HepG2 (cell line): ENCODE results near the gene PTGS2. TPM values are rescaled to one million over a fixed set of nuclear protein-coding genes. Genes with fewer than 3 reads are reported as not detected.
"Not testable (repeated sequence)": the region's sequence is repeated elsewhere in the genome, so short reads cannot be mapped to it uniquely, and the experiment has no call there.

ENCODE experiments used
- ATAC-seq: fragments of 200-7000 bp; cut with Tn5 transposase; 3 replicates; pipeline ENCODE4 v1.9.1; 2020; ENCODE audit warnings: mild to moderate bottlenecking, moderate library complexity
- BruUV-seq: library from RNA; stranded (reverse); fragments of 400-500 nt; replicated peaks from 2 replicates; lab custom pipeline; 2021; lab: Mats Ljungman, UMichigan
- CTCF ChIA-PET: fragments of 300-600 bp; formaldehyde crosslinking; extraction: SDS; loops from one replicate; lab custom pipeline; 2021; ENCODE audit warnings: low total read pairs, inconsistent platforms, low intra/inter-chr PET ratio; lab: Yijun Ruan, JAX
- POLR2A ChIA-PET: fragments of 350-600 bp; sonication (Branson Sonifier 250); formaldehyde crosslinking; loops from one replicate; lab custom pipeline; 2020; ENCODE audit warnings: antibody characterized with exemption, inconsistent platforms; lab: Yijun Ruan, JAX
- DNase-seq: peaks from one replicate; pipeline ENCODE4 v3.0.0-alpha.2; 2015; ENCODE audit warnings: low spot score
- FAIRE-seq: peaks from 3 replicates; lab custom pipeline; 2011; peaks lifted over from hg19 to GRCh38; lab: Jason Lieb, UNC
- H2AFZ ChIP-seq: one replicate; pipeline ENCODE4 v1.6.1; 2011; ENCODE audit warnings: low read length, inconsistent platforms
- H3K27ac ChIP-seq: fragments of 300-600 bp; 3 replicates; pipeline ENCODE4 v1.8.0; 2011; ENCODE audit warnings: mixed run types, mild to moderate bottlenecking, mixed read lengths, low read length, inconsistent platforms; ENCODE audit not compliant: insufficient read depth; ENCODE audit errors: extremely low read length
- H3K27me3 ChIP-seq, 2 experiments: fragments of 200-600 bp in 1 of 2; 2 replicates in 1 of 2; 3 replicates in 1 of 2; pipeline versions ENCODE4 v1.6.0 to v1.8.0; 2011; ENCODE audit warnings: low read length in 2 of 2, mild to moderate bottlenecking in 2 of 2, moderate library complexity in 2 of 2, inconsistent platforms in 1 of 2; ENCODE audit not compliant: insufficient read depth in 2 of 2, control insufficient read depth in 1 of 2
- H3K36me3 ChIP-seq, 2 experiments: fragments of 200-600 bp in 1 of 2; replicated peaks in 1 of 2; 2 replicates in 1 of 2; 3 replicates in 1 of 2; pipeline versions ENCODE4 v1.5.1 to v1.8.0; 2011; ENCODE audit warnings: low read length in 2 of 2, inconsistent platforms in 1 of 2; ENCODE audit not compliant: insufficient read depth in 2 of 2, control insufficient read depth in 1 of 2
- H3K4me1 ChIP-seq: 2 replicates; pipeline ENCODE4 v1.5.1; 2012; ENCODE audit warnings: low read length, inconsistent platforms; ENCODE audit not compliant: insufficient read depth
- H3K4me2 ChIP-seq: 2 replicates; pipeline ENCODE4 v1.6.0; 2011; ENCODE audit warnings: low read depth, low read length, inconsistent platforms
- H3K4me3 ChIP-seq, 3 experiments: fragments of 200-600 bp in 1 of 3; sonication (generic), shearing (Covaris generic) in 1 of 3; replicated peaks in 1 of 3; 2 replicates each; pipeline ENCODE4 v1.5.1; 2011 to 2016; ENCODE audit warnings: low read length in 3 of 3, inconsistent platforms in 2 of 3, low read depth in 2 of 3, mild to moderate bottlenecking in 2 of 3, control low read depth in 1 of 3, mixed read lengths in 1 of 3; ENCODE audit not compliant: insufficient read depth in 1 of 3
- H3K79me2 ChIP-seq: one replicate; pipeline ENCODE4 v1.6.1; 2011; ENCODE audit warnings: low read length, inconsistent platforms; ENCODE audit not compliant: insufficient read depth
- H3K9ac ChIP-seq: 2 replicates; pipeline ENCODE4 v1.6.0; 2011; ENCODE audit warnings: mild to moderate bottlenecking, low read depth, low read length, inconsistent platforms; ENCODE audit not compliant: insufficient read depth
- H3K9me3 ChIP-seq: 2 replicates; pipeline ENCODE4 v1.5.1; 2012; ENCODE audit warnings: mild to moderate bottlenecking, low read length
- H4K20me1 ChIP-seq: 2 replicates; pipeline ENCODE4 v1.6.0; 2011; ENCODE audit warnings: inconsistent platforms, mild to moderate bottlenecking, low read length, moderate library complexity; ENCODE audit not compliant: insufficient read depth
- CHD4 ChIP-seq: fragments of 200-600 bp; sonication (generic); IDR thresholded peaks from 2 replicates; pipeline ENCODE4 v1.7.0; 2017; ENCODE audit warnings: mild to moderate bottlenecking, low read length, borderline replicate concordance
- ISX ChIP-seq: sonication (generic); formaldehyde crosslinking; conservative IDR thresholded peaks from 2 replicates; pipeline ENCODE4 v1.5.0; 2020; ENCODE audit warnings: missing genetic modification reagents
- MIXL1 ChIP-seq: IDR thresholded peaks from 2 replicates; pipeline ENCODE4 v1.6.1; 2016
- NR3C1 ChIP-seq: sonication (generic); formaldehyde crosslinking; IDR thresholded peaks from 2 replicates; pipeline ENCODE4 v1.4.0; 2020; ENCODE audit warnings: missing genetic modification reagents
- SOX13 ChIP-seq, 3 experiments: fragments of 450-650 bp in 1 of 3; sonication (generic) in 1 of 3; formaldehyde crosslinking in 1 of 3; IDR thresholded peaks in 2 of 3; conservative IDR thresholded peaks in 1 of 3; 2 replicates each; pipeline versions ENCODE4 v1.5.0 to v1.6.1; 2016 to 2020; ENCODE audit warnings: antibody characterized with exemption in 1 of 3, mild to moderate bottlenecking in 1 of 3, missing compliant biosample characterization in 1 of 3, missing genetic modification reagents in 1 of 3, moderate library complexity in 1 of 3
- SP140L ChIP-seq: sonication (generic); formaldehyde crosslinking; IDR thresholded peaks from 2 replicates; pipeline ENCODE4 v1.4.0; 2020; ENCODE audit warnings: missing genetic modification reagents, borderline replicate concordance
- ZNF10 ChIP-seq: sonication (generic); formaldehyde crosslinking; IDR thresholded peaks from 2 replicates; pipeline ENCODE4 v1.4.0; 2020; ENCODE audit warnings: mild to moderate bottlenecking, low read depth, missing genetic modification reagents, borderline replicate concordance
- ZNF12 ChIP-seq: sonication (generic); formaldehyde crosslinking; IDR thresholded peaks from 2 replicates; pipeline ENCODE4 v1.5.0; 2020; ENCODE audit warnings: missing genetic modification reagents
- ZNF264 ChIP-seq: sonication (generic); formaldehyde crosslinking; IDR thresholded peaks from 2 replicates; pipeline ENCODE4 v1.4.0; 2020; ENCODE audit warnings: missing genetic modification reagents
- ZNF317 ChIP-seq: sonication (generic); formaldehyde crosslinking; IDR thresholded peaks from 2 replicates; pipeline ENCODE4 v1.5.0; 2020; ENCODE audit warnings: mild to moderate bottlenecking, missing genetic modification reagents
- WGBS: methylation state at CpG from one replicate; pipeline ENCODE4 v1.1.6; 2017; ENCODE audit warnings: low lambda C conversion rate; 5-methylcytosine and 5-hydroxymethylcytosine counted together
- in situ Hi-C: cut with HindIII; loops from 2 replicates; pipeline ENCODE4 v1.10.0; 2017; ENCODE audit warnings: low pct_unique_long_range_greater_than_20kb; ENCODE audit not compliant: extremely low pct_ligation_motif_present
- intact Hi-C: fragments of 100-400 bp; cut with micrococcal nuclease; formaldehyde crosslinking; loops from one replicate; pipeline ENCODE4 v1.10.0; 2022; ENCODE audit not compliant: unreplicated experiment
- polyA plus RNA-seq, 8 experiments: library from polyadenylated mRNA; depleted of rRNA in 3 of 8; stranded (reverse) in 7 of 8; unstranded in 1 of 8; fragments of >200 nt; fragmentation: Illumina TruSeq in 4 of 8; extraction: Trizol in 4 of 8; gene quantifications; 2 replicates each; pipeline versions ENCODE4 v1.2.1 to v1.2.3, GENCODE V29; 2011 to 2016; ENCODE audit warnings: low read depth in 4 of 8, missing spikeins in 1 of 8, mixed read lengths in 1 of 8; ENCODE audit not compliant: insufficient read depth in 1 of 8
- total RNA-seq, 5 experiments: library from RNA; depleted of rRNA; stranded (reverse); fragments of >200 nt; fragmentation: Illumina TruSeq; extraction: Trizol; gene quantifications; 2 replicates each; pipeline ENCODE4 v1.2.3, GENCODE V29; 2016; ENCODE audit warnings: low read depth in 1 of 5
- TF ChIP-seq, protein P1 (sequence below): IDR thresholded peaks from 2 replicates; pipeline ENCODE4 v1.6.1; 2016
- TF ChIP-seq, protein P2 (sequence below): sonication (generic); formaldehyde crosslinking; IDR thresholded peaks from 2 replicates; pipeline ENCODE4 v1.4.0; 2020; ENCODE audit warnings: mild to moderate bottlenecking, missing genetic modification reagents
- TF ChIP-seq, protein P3 (sequence below): sonication (generic); formaldehyde crosslinking; IDR thresholded peaks from 2 replicates; pipeline ENCODE4 v1.5.1; 2020; ENCODE audit warnings: missing genetic modification reagents, mild to moderate bottlenecking, borderline replicate concordance

Gene PTGS2
- total and polyA plus RNA-seq, 2 of the 13 experiments (the other 11 are each of a cell fraction or from before 2014, with no cell fraction given), result not detected

DNA sequence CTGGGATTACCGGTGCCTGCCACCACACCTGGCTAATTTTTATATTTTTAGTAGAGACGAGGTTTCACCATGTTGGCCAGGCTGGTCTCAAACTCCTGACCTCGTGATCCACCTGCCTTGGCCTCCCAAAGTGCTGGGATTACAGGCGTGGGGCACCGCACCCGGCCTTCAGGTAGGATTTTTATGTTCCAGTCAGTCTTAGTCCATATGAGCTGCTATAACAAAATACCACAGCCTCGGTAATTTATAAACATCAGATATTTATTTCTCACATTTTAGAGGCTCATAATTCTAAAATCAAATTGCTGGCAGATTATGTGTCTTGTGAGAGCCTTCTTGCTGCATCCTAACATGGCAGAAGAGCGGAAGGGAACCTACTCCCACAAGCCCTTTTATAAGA lies 16.0 kb downstream of the PTGS2 start:
- H2AFZ ChIP-seq, in situ Hi-C loops, H3K79me2 ChIP-seq, H3K9me3 ChIP-seq, H3K27ac ChIP-seq, BruUV-seq, H3K4me1 ChIP-seq, H3K4me3 ChIP-seq, H3K4me2 ChIP-seq, FAIRE-seq, DNase-seq, H3K27me3 ChIP-seq, H3K36me3 ChIP-seq, ATAC-seq, H4K20me1 ChIP-seq, POLR2A ChIA-PET, H3K9ac ChIP-seq, CTCF ChIA-PET, intact Hi-C loops: not testable (repeated sequence)
- 19% methylated on average over 7 of the region's 8 CpGs for WGBS
- peak; percentile 53; the same call in 1 of the 2 replicates for TF ChIP-seq ZNF12 (CRISPR knock-in tag)

DNA sequence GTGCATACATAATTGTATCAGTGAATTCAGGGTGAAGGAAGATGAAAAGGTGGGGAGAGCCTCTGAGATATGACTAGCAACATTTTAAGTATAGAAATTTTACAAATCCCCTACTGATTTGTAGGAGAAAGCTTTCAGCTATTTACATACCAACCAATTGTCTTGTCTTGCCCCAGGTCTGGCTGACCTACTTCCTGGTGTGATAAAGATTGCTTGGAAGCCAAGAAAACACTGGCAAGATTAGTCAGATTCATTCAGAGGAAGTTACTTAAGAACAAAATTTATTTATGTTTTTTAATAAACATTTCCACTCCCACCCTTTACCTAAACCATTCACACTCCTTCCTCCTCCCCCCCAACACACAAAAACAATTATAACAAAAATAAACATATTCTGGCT lies 17.5 kb downstream of the PTGS2 start:
- no peak overlapping the region for H2AFZ ChIP-seq
- no peaks in the 10 kb centered on the region for H3K9me3 ChIP-seq
- ChIA-PET POLR2A (no interaction called here), CTCF (no interaction called here)
- no peaks in the 10 kb centered on the region for H3K36me3 ChIP-seq
- FAIRE-seq (no peak), ATAC-seq (no peak), DNase-seq (no peak)
- intact Hi-C loops, result no loop called here
- H3K4me1 ChIP-seq, result no peaks in the 10 kb centered on the region
- no peak overlapping the region for H3K4me2 ChIP-seq
- no peaks in the 10 kb centered on the region for H3K27me3 ChIP-seq
- no peak overlapping the region for H3K27ac ChIP-seq
- BruUV-seq, result no TSS peak
- no peak overlapping the region for H3K4me3 ChIP-seq
- H4K20me1 ChIP-seq, result no peaks in the 10 kb centered on the region
- no peak overlapping the region for H3K9ac ChIP-seq
- H3K79me2 ChIP-seq, result no peaks in the 10 kb centered on the region
- in situ Hi-C loops, result no loop called here
- TF ChIP-seq MIXL1, result no peak
- TF ChIP-seq ZNF264 (CRISPR knock-in tag), result no peak
- TF ChIP-seq CHD4, result no peak
- TF ChIP-seq, protein P1, sequence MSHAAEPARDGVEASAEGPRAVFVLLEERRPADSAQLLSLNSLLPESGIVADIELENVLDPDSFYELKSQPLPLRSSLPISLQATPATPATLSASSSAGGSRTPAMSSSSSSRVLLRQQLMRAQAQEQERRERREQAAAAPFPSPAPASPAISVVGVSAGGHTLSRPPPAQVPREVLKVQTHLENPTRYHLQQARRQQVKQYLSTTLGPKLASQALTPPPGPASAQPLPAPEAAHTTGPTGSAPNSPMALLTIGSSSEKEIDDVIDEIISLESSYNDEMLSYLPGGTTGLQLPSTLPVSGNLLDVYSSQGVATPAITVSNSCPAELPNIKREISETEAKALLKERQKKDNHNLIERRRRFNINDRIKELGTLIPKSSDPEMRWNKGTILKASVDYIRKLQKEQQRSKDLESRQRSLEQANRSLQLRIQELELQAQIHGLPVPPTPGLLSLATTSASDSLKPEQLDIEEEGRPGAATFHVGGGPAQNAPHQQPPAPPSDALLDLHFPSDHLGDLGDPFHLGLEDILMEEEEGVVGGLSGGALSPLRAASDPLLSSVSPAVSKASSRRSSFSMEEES (CRISPR knock-in tag), result no peak
- TF ChIP-seq SP140L (CRISPR knock-in tag), result no peak
- TF ChIP-seq, protein P2, sequence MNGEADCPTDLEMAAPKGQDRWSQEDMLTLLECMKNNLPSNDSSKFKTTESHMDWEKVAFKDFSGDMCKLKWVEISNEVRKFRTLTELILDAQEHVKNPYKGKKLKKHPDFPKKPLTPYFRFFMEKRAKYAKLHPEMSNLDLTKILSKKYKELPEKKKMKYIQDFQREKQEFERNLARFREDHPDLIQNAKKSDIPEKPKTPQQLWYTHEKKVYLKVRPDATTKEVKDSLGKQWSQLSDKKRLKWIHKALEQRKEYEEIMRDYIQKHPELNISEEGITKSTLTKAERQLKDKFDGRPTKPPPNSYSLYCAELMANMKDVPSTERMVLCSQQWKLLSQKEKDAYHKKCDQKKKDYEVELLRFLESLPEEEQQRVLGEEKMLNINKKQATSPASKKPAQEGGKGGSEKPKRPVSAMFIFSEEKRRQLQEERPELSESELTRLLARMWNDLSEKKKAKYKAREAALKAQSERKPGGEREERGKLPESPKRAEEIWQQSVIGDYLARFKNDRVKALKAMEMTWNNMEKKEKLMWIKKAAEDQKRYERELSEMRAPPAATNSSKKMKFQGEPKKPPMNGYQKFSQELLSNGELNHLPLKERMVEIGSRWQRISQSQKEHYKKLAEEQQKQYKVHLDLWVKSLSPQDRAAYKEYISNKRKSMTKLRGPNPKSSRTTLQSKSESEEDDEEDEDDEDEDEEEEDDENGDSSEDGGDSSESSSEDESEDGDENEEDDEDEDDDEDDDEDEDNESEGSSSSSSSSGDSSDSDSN, result no peak
- TF ChIP-seq, protein P3, sequence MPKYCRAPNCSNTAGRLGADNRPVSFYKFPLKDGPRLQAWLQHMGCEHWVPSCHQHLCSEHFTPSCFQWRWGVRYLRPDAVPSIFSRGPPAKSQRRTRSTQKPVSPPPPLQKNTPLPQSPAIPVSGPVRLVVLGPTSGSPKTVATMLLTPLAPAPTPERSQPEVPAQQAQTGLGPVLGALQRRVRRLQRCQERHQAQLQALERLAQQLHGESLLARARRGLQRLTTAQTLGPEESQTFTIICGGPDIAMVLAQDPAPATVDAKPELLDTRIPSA (CRISPR knock-in tag), result no peak
- TF ChIP-seq NR3C1, result no peak
- no peak for TF ChIP-seq ISX (CRISPR knock-in tag)
- no peak for TF ChIP-seq ZNF317 (CRISPR knock-in tag)
- TF ChIP-seq SOX13 (IDR thresholded peaks at IDR 0.05), result no peak
- no peak for TF ChIP-seq SOX13 (CRISPR knock-in tag; conservative IDR thresholded peaks at IDR 0.05 in 1 of 2, IDR thresholded peaks at IDR 0.05 in 1 of 2)
- no peak for TF ChIP-seq ZNF10 (CRISPR knock-in tag)
